ENCODE measurements around the gene TEAD4.

The TEAD4 gene

GRCh38 chr12:2959192-2959504 is at the start of gene TEAD4:
TEAD4 (plus strand) TSS chr12:2959397.
- H3K4me3 ChIP-seq (ENCODE audit: low read depth, low read length) = peak within 1 kb of the TSS; percentile 63
- TF ChIP-seq CTCF (IDR thresholded peaks at IDR 0.05; ENCODE audit: low read depth, low read length, missing control alignments) = no peak
- DNase-seq (ENCODE audit: low read depth) = no peak

- TF ChIP-seq CTCF (IDR thresholded peaks at IDR 0.05; ENCODE audit: low read depth, low read length, missing control alignments) = no peak
- no peak for DNase-seq (ENCODE audit: low read depth)
- no peak overlapping the region for H3K4me3 ChIP-seq (ENCODE audit: low read depth, low read length)
Measured at GRCh38 chr12:2912216-2912575, 47.0 kb upstream of the TEAD4 start.

DNA sequence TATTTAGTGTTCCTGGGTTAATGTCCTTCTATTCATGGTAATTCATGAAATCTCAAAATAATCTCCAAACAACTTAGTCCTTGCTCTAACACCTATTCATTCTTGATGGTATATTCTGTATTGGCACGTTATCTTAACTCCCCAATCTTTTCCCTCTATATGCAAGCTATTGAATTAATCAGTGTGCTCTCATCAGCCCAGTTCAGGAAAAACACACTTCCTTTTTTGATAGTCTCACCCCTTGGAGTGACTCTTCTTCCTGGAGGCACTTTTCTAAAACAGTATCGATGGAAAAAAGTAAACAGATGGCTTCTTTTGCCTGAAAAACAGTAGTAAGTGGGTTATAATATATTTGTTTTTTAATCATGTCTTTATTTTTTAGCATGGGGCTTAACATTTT is 39.9 kb upstream of the TEAD4 start:
- no peak for DNase-seq (ENCODE audit: low read depth)
- H3K4me3 ChIP-seq (ENCODE audit: low read depth, low read length) = no peak overlapping the region
- TF ChIP-seq CTCF (IDR thresholded peaks at IDR 0.05; ENCODE audit: low read depth, low read length, missing control alignments) = no peak

DNA sequence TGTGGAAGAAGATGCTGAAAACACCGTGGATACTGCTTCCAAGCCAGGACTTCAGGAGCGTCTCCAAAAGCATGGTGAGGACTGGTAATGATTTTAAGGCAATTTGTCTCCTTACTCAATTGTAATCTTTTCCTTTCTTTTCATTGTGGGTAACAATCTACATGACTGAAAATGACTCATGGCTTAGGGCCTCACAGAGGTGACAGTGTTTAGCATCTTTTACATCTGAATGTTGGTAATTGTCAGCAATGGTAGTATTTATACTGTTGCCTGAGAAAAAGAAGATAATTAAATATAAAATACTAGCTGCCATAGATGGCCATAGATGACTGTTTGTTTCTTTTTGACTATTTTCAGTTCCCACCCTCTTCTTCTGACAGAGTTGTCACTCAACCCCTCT is 36.9 kb upstream of the TEAD4 start:
- no peak for DNase-seq (ENCODE audit: low read depth)
- no peak for TF ChIP-seq CTCF (IDR thresholded peaks at IDR 0.05; ENCODE audit: low read depth, low read length, missing control alignments)
- no peak overlapping the region for H3K4me3 ChIP-seq (ENCODE audit: low read depth, low read length)

GRCh38 chr12:2923057-2923456 is 36.1 kb upstream of the TEAD4 start:
- DNase-seq (ENCODE audit: low read depth) = no peak
- no peak for TF ChIP-seq CTCF (IDR thresholded peaks at IDR 0.05; ENCODE audit: low read depth, low read length, missing control alignments)
- no peak overlapping the region for H3K4me3 ChIP-seq (ENCODE audit: low read depth, low read length)

- H3K4me3 ChIP-seq (ENCODE audit: low read depth, low read length) = no peak overlapping the region
- TF ChIP-seq CTCF (IDR thresholded peaks at IDR 0.05; ENCODE audit: low read depth, low read length, missing control alignments) = no peak
- no peak for DNase-seq (ENCODE audit: low read depth)
Measured at GRCh38 chr12:2924019-2924418, 35.2 kb upstream of the TEAD4 start.

- no peak for DNase-seq (ENCODE audit: low read depth)
- TF ChIP-seq CTCF (IDR thresholded peaks at IDR 0.05; ENCODE audit: low read depth, low read length, missing control alignments) = no peak
- H3K4me3 ChIP-seq (ENCODE audit: low read depth, low read length) = no peak overlapping the region
Measured at GRCh38 chr12:2925322-2925995, 33.7 kb upstream of the TEAD4 start.
